Endometrium (tissue), 2 donors: ENCODE measurements around the gene KRT7.

Experiments used
- FAIRE-seq: peaks from 2 replicates; lab custom pipeline; 2012; peaks lifted over from hg19 to GRCh38; lab: Jason Lieb, UNC
- donor health status: control.
- donor health status: control.

KRT7 gene

GRCh38 chr12:52211716-52212585, 21.1 kb upstream of the KRT7 start:
- FAIRE-seq: no peak

GRCh38 chr12:52212701-52213563, 20.1 kb upstream of the KRT7 start:
- no peak for FAIRE-seq

GRCh38 chr12:52213564-52214420, 19.3 kb upstream of the KRT7 start:
- FAIRE-seq: no peak

GRCh38 chr12:52214421-52214802, 18.6 kb upstream of the KRT7 start:
- no peak for FAIRE-seq

GRCh38 chr12:52215587-52216031, 17.4 kb upstream of the KRT7 start:
- no peak for FAIRE-seq

GRCh38 chr12:52216100-52216499, 16.9 kb upstream of the KRT7 start:
- FAIRE-seq: no peak

- no peak for FAIRE-seq
Measured at GRCh38 chr12:52216807-52217206, 16.2 kb upstream of the KRT7 start.

GRCh38 chr12:52217223-52217622, 15.8 kb upstream of the KRT7 start:
- FAIRE-seq: no peak

GRCh38 chr12:52218001-52218400, 15.0 kb upstream of the KRT7 start:
- no peak for FAIRE-seq

- FAIRE-seq: no peak
Measured at GRCh38 chr12:52220477-52220876, 12.6 kb upstream of the KRT7 start.

GRCh38 chr12:52221070-52221781, 11.8 kb upstream of the KRT7 start:
- FAIRE-seq: no peak

- no peak for FAIRE-seq
Measured at GRCh38 chr12:52221912-52222457, 11.1 kb upstream of the KRT7 start.

- no peak for FAIRE-seq
Measured at GRCh38 chr12:52222692-52223091, 10.4 kb upstream of the KRT7 start.

- peak; percentile 70 for FAIRE-seq
Measured at GRCh38 chr12:52223406-52224039, 9.5 kb upstream of the KRT7 start.

- no peak for FAIRE-seq
Measured at GRCh38 chr12:52224151-52224550, 8.9 kb upstream of the KRT7 start.

GRCh38 chr12:52225752-52226151, 7.3 kb upstream of the KRT7 start:
- no peak for FAIRE-seq

- FAIRE-seq: no peak
Measured at GRCh38 chr12:52226446-52226845, 6.6 kb upstream of the KRT7 start.

- FAIRE-seq: no peak
Measured at GRCh38 chr12:52227606-52228166, 5.4 kb upstream of the KRT7 start.

- FAIRE-seq: no peak
Measured at GRCh38 chr12:52228366-52228765, 4.7 kb upstream of the KRT7 start.

- no peak for FAIRE-seq
Measured at GRCh38 chr12:52228931-52229330, 4.1 kb upstream of the KRT7 start.
